GM18520 (cell line): ENCODE data around the gene TCIRG1.
"Not testable (repeated sequence)": the region's sequence is repeated elsewhere in the genome, so short reads cannot be mapped to it uniquely, and the experiment has no call there.

Source experiments
- ATAC-seq: cut with Tn5 transposase; IDR thresholded peaks from one replicate; pipeline ENCODE4 v1.9.1; 2021; ENCODE audit not compliant: unreplicated experiment

The TCIRG1 gene, protein sequence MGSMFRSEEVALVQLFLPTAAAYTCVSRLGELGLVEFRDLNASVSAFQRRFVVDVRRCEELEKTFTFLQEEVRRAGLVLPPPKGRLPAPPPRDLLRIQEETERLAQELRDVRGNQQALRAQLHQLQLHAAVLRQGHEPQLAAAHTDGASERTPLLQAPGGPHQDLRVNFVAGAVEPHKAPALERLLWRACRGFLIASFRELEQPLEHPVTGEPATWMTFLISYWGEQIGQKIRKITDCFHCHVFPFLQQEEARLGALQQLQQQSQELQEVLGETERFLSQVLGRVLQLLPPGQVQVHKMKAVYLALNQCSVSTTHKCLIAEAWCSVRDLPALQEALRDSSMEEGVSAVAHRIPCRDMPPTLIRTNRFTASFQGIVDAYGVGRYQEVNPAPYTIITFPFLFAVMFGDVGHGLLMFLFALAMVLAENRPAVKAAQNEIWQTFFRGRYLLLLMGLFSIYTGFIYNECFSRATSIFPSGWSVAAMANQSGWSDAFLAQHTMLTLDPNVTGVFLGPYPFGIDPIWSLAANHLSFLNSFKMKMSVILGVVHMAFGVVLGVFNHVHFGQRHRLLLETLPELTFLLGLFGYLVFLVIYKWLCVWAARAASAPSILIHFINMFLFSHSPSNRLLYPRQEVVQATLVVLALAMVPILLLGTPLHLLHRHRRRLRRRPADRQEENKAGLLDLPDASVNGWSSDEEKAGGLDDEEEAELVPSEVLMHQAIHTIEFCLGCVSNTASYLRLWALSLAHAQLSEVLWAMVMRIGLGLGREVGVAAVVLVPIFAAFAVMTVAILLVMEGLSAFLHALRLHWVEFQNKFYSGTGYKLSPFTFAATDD

DNA sequence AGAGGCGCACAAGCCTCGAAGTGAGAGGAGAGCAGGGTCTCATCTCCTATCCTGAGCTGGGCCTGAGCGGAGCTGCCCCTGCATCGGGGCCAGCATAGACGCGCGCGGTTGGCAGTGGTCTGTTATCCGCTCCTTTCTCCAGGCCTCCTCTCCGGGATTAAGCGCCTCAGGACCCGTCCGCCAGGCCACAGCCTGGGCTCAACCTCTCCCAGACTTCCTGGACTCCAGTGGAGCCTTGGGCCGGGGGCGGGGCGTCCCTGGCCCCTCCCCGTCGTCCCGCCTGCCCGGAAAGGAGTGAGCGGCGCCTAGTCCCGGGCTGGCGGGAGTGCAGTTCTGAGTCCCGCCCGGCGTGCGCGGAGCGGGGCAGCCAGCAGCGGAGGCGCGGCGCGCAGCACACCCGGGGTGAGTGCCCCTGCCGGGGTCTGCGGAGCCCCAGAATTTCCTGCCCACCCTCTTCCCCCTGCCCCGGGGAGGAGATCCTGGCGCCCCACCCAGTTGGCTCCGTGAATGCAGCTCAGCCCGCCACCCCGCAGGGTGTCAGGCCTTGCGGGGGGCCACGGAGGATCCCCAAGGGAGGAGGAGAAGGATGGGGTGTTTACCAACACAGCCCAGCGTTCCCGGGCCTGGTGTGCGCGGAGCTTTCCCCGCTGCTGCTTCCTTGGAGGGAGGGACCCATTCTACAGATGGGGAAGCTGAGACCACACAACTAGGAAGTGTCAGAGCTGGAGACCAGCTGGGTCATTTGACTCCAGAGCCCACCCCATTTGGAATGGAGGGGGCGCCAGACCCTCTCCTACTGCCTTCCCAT, at the start of gene TCIRG1:
TSS of gene TCIRG1 (plus strand) at position 308 of the 808 bp plus-strand sequence. CDS start 2,247 bp downstream, outside the sequence.
- no peak for ATAC-seq

DNA sequence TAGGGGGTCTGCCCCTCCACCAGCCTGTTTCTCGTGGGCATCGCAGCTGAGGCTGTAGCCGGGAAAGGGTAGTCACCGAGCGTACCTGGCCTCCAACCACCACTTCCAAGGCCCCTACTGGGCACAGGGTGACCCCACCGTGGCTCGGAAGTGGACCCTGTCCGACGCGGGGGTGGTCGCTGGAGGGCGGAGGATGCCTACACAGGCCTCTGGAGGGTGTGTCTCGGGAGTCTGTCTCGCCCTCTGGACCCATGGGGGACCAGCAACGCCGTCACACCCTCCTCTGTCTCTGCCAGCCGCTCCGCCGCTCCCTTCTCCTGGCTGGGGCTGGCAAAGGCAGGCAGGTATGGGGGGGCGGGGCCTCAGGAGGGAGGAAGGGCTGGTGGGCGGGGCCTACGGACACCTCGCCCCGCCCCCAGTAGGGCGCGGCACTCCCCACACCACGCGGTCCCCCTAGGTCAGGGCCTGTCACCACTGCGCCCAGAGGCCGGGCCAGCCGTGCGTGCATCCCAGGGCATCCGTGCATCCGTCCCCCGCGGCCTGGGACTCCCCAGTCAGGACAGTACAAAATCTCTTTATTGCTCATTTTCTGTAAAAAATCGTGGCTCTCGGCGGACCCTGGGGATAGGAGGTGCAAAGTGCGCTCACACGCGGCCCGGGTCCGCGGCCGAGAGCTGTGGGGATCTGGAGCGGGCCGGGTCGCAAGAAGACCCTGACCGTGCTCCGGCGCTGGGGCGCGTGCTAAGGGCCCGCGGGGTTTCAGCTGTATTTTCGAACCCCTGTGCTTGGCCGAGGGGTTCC, 48.1 kb upstream of the TCIRG1 start:
- not testable (repeated sequence) for ATAC-seq

GRCh38 chr11:67991347-67992121, 47.3 kb upstream of the TCIRG1 start:
- ATAC-seq = not testable (repeated sequence)

- ATAC-seq = not testable (repeated sequence)
Observed at GRCh38 chr11:67993821-67994220, 45.0 kb upstream of the TCIRG1 start.

DNA sequence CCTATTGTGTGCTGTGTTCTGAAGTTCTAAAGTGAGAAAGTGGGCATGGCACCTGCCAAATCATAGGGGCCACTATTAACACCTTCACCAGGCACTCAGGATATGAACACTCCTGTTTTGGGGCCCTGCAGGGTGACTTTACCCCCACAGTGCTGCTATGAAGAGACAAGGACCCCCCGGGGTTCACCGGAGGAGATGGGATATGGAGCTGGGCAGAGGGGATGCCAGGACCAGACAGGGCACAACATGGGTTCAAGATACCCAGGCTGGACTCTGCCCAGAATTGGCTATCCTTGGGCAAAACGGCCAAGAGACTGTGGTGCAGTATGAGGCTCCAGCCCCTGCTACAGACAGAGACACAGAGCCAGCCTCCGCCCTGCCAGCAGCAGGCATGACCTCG, 44.4 kb upstream of the TCIRG1 start:
- not testable (repeated sequence) for ATAC-seq

- not testable (repeated sequence) for ATAC-seq
Observed at GRCh38 chr11:67995129-67995528, 43.7 kb upstream of the TCIRG1 start.

DNA sequence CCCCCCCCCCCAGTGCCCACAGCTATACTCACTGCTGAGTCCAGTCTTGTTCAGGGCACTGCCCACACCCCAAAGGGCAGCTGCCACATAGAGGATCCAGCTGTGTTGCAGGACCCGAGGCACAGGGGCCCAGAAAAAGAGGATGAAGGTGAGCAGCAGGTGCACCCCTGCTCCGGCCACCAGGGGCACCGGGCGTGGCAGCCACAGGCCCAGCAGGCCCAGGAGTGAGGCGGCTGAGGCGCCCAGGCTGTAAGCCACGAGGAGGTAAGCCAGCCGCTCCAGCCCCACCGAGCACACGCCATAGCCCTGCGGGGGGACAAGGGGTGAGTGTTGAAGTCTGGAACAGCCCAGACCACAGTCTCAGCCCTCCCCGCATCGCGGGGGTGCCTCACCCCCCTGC, 43.2 kb upstream of the TCIRG1 start:
- ATAC-seq = not testable (repeated sequence)

DNA sequence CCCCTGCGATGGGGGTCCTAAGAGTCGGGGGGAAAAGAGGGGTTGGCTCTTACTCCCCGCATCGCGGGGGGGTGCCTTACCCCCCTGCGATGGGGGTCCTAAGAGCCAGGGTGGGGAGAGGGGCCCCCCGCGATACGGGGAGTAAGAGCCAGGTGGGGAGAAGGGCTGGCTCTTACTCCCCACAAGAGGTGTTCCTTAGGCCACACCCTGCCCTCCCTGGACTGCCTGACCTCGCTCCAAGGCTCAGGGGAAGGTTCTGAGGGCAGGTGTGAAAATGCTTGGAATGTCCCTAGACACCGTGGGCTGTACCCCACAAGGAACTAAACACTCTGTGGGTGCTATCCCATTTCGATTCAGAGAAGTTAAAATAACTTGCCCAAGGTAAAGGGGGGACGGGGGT, 42.8 kb upstream of the TCIRG1 start:
- no peak for ATAC-seq

- ATAC-seq = no peak
Observed at GRCh38 chr11:67996622-67997474, 42.0 kb upstream of the TCIRG1 start.

DNA sequence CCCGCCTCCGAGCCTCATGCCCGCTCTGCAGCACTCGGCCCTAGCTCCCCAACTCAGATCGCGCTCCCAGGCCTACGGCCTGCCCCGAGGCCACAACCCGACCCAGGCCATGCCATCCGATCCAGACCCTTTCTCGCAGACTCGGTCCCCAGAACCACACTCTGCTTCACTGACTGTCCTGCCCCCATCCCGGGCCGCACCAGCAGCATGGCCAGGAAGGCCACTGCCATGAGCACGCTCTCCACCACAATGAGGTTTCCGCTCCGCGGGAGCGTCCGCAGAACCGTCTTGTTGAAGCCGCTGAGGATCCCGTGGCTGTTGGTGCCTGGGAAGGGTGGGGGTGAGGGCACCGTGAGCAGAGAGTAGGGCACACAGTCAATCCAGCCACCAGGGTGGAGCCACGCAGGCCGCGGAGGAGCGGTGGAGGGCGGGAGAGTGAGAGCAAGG, 41.3 kb upstream of the TCIRG1 start:
- ATAC-seq = no peak

DNA sequence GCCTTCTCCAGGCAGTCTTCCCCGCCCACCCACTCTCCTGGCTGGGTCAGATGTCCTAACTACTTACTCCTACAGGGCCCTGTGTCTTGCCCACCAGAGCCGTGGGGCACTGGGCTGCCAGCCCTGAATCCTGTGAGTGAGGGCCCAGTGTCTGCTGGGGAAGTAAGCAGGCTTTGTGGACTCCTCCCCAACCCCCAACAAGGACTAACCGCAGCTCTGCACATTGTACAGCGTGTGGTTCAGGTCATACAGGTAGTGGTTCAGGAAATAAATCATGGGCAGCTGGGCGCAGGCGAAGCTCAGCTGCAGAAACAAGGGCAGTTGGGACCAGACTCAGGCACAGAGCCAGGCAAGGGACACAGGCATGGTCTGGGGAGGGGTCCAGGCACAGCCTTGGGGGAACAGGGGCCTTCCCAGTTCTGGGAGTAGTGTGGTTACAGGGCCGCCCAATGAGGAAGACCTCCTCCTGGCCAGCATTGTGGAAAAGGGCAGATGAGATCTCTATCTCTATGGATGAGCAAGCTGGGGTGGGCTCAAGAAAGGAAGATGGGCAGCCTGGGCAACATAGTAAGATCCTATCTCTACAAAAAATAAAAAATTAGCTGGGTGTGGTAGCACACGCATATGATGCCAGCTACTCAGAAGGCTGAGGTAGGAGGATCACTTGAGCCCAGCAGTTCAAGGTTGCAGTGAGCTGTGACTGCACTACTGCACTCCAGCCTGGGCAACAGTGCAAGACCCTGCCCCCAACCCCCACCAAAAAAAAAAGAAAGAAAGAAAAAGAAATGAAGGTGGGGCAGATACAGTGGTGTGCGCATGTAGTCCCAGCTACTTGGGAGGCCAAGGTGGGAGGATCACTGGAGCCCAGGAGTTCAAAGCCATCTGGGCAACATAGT, 40.4 kb upstream of the TCIRG1 start:
- ATAC-seq = no peak

DNA sequence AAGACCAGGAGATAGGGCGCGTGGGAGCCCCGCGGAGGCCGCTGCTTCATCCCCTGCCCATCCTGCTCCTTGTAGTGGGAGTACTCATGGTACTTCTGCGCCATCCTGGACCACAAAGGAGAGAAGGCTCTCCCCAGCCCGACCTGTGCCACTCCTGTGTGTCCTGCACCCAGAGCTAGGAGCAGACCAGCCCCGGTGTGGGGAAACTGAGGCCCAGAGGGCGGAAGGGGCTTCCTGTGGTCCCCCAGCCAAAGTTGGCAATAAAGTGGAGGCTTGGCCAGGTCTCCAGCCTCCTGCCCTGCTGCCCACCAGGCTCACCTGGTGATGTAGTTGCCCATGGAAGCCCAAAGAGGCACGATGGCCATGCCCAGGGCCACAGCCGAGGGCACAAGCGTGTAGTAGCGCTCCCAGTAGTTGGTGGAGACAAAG, 39.6 kb upstream of the TCIRG1 start:
- no peak for ATAC-seq

DNA sequence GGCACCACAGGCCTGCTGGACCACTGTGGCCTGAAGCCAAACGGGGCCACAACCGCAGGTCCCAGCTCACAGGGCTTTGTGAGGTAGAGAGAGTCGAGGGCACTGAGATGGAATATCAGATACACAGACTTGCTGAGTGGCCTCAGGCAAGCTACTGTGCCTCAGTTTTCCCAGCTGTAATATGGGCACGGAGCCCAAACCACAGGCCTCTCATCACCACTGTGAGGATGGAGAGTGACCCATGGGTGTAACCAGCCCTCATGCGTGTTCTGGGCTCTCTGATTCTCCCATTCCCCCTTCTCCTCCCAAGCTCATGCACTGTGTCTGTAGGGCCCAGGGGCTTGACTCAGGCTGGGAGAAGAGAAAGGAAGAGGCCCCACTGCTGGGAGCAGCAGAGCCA, 39.1 kb upstream of the TCIRG1 start:
- ATAC-seq = no peak

DNA sequence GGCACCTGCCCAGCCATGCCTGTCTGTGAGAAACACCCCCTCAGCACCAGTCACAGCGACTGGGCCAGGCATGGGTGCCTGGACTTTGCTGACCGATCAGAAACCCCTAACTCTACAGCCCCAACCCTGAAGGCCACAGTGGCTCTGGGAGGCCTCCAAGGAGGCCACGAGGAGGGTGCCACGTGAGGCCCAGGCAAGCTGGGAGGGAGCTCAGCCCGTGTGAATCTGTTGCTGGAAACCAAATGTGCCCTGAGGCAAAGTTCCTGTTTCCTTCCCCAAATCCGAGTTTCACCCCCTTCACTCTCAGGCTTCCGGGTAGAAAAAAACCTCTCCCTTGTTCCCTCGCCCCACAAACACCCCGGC, 36.3 kb upstream of the TCIRG1 start:
- no peak for ATAC-seq

DNA sequence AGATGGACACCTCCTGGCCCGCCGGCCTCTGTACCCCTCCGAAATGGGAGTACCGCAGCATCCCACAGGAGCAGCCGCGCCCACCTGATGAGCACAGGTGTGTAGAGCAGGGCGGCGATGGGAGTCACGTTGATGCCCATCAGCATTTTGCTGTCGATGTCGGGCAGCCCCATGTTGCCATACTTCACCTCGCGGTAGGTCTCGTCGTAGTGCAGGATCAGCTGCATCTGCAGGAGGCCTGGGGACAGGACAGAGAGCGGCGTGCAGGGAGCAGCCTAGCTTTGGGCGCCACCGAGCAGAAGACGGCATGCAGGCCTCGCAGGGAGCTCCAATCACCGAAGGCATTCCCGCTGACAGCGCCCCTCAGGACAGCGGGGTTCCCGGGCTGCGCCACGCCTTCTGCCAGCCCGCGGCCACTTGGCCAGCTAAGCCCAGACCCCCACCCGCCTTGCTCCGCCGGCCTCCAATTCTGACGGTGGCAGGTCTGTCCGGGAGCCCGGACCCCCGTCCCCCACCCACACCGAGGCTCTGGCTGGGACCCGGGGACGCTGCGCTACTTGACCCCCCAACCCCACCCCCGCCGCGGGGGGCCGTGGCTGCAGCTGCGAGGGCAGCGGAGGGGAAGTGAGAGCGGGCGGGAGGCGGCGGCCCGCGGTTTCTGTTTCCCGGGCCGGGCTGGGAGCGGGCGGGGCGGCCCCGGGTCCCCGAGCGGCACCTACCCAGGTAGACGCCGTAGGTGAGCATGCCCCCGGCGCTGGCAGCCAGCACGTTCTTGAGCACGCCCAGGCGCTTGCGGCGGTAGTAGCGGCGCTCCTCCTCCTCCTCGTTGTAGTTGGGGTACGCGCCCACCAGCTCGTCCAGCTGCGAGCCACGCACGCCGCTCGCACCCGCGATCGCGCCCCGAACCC, 35.6 kb upstream of the TCIRG1 start:
- peak; percentile 17 for ATAC-seq

- ATAC-seq = peak; percentile 53
Observed at GRCh38 chr11:68003846-68004550, 34.8 kb upstream of the TCIRG1 start, which contains the start of gene UNC93B1. Gene UNC93B1, minus strand, starts transcription at chr11:68004097. Its CDS starts 54 bp downstream, at chr11:68004043.
